ENCODE measurements around the gene FBXW5. TPM values are rescaled to one million over a fixed set of nuclear protein-coding genes. Genes with fewer than 3 reads are reported as not detected.

The FBXW5 gene
- total RNA-seq, 2 donors from 2014 or later, result 156 to 161 TPM

- 18 to 87% methylated on average over 3 to 29 of the region's 33 CpGs for WGBS, 2 donors
- Histone ChIP-seq H3K27me3 (no peaks in the 10 kb centered on the region), H3K9me3 (no peaks in the 10 kb centered on the region), H3K4me1 (peaks cover 6% of the 10 kb centered on the region), H3K4me3 (no peak overlapping the region), H3K27ac (peak overlapping the region in 1 of 4 donors; percentile 38), H3K36me3 (replicated peaks in 1 of 2; ENCODE audit: insufficient read depth in 1 of 2, low read depth in 2 of 2) (no peaks in the 10 kb centered on the region)
- DNase-seq, result no peak
- ATAC-seq, result no peak
- TF ChIP-seq CTCF (IDR thresholded peaks at IDR 0.05) (no peak), POLR2A (IDR thresholded peaks at IDR 0.05) (no peak)
- intact Hi-C loops (cut with DNase I), result no loop called here
Measured at GRCh38 chr9:136977649-136978072, 33.1 kb upstream of the FBXW5 start.

- Histone ChIP-seq H3K27ac (peak within 1 kb of the TSS in 1 of 4 donors; percentile 38), H3K4me1 (peaks cover 6% of the 10 kb centered on the region), H3K27me3 (no peaks in the 10 kb centered on the region), H3K4me3 (no peak within 1 kb of the TSS), H3K9me3 (no peaks in the 10 kb centered on the region), H3K36me3 (replicated peaks in 1 of 2; ENCODE audit: insufficient read depth in 1 of 2, low read depth in 2 of 2) (no peaks in the 10 kb centered on the region)
- TF ChIP-seq CTCF (IDR thresholded peaks at IDR 0.05) (no peak), POLR2A (IDR thresholded peaks at IDR 0.05) (no peak)
- ATAC-seq (no peak), DNase-seq (no peak)
- intact Hi-C loops (cut with DNase I), result no loop called here
- 72% methylated on average over 9 of the region's 10 CpGs; no CpG with 5 or more reads in 1 of the 2 donors for WGBS, 2 donors
Measured at GRCh38 chr9:136977223-136977622, 32.7 kb upstream of the FBXW5 start, which contains the start of gene PTGDS. TSS of gene PTGDS (plus strand) at chr9:136977504. CDS start at chr9:136977579, 75 bp downstream.

- no peaks in the 10 kb centered on the region for H3K9me3 ChIP-seq
- H3K36me3 ChIP-seq (replicated peaks in 1 of 2; ENCODE audit: insufficient read depth in 1 of 2, low read depth in 2 of 2), result no peaks in the 10 kb centered on the region
- TF ChIP-seq POLR2A (IDR thresholded peaks at IDR 0.05) (no peak), CTCF (IDR thresholded peaks at IDR 0.05) (no peak)
- ATAC-seq (no peak), DNase-seq (no peak)
- 66 to 73% methylated on average over 4 to 14 of the region's 14 CpGs for WGBS, 2 donors
- peaks cover 6% of the 10 kb centered on the region for H3K4me1 ChIP-seq
- intact Hi-C loops (cut with DNase I), result no loop called here
- H3K27me3 ChIP-seq, result no peaks in the 10 kb centered on the region
- no peak overlapping the region for H3K27ac ChIP-seq
- no peak overlapping the region for H3K4me3 ChIP-seq
Measured at GRCh38 chr9:136975644-136976043, 31.1 kb upstream of the FBXW5 start.

GRCh38 chr9:136974817-136975535 is 30.4 kb upstream of the FBXW5 start:
- Histone ChIP-seq H3K9me3 (no peaks in the 10 kb centered on the region), H3K36me3 (replicated peaks in 1 of 2; ENCODE audit: insufficient read depth in 1 of 2, low read depth in 2 of 2) (no peaks in the 10 kb centered on the region), H3K4me1 (peaks cover 6% of the 10 kb centered on the region), H3K27me3 (no peaks in the 10 kb centered on the region), H3K4me3 (no peak overlapping the region), H3K27ac (no peak overlapping the region)
- WGBS, 2 donors, result 68 to 88% methylated on average over 10 to 15 of the region's 15 CpGs
- no peak for ATAC-seq
- TF ChIP-seq POLR2A (IDR thresholded peaks at IDR 0.05) (no peak), CTCF (IDR thresholded peaks at IDR 0.05) (no peak)
- DNase-seq, result no peak
- intact Hi-C loops (cut with DNase I), result no loop called here
